Activated B cell treated with CpG ODN at 0.5 μM for 24 hours (primary cell): Measurements from ENCODE around the gene ATP11B. TPM values are rescaled to one million over a fixed set of nuclear protein-coding genes. Genes with fewer than 3 reads are reported as not detected.

Source experiments
- ATAC-seq: fragments of 200-7000 bp; cut with Tn5 transposase; one replicate; pipeline ENCODE4 v1.10.0; 2021; ENCODE audit warnings: low read depth, mild to moderate bottlenecking, moderate library complexity
- CTCF ChIA-PET: fragments of 350-600 bp; sonication (Branson Sonifier 250); formaldehyde crosslinking; loops from one replicate; lab custom pipeline; 2021; ENCODE audit warnings: antibody characterized with exemption; lab: Charles Lee
- POLR2A ChIA-PET: fragments of 350-600 bp; sonication (Branson Sonifier 250); formaldehyde crosslinking; loops from one replicate; lab custom pipeline; 2021; ENCODE audit warnings: antibody characterized with exemption; lab: Charles Lee
- DNase-seq: peaks from one replicate; pipeline ENCODE4 v3.0.0; 2022
- H3K27ac Mint-ChIP-seq: one replicate; pipeline ENCODE4 v1.8.0; 2020; ENCODE audit warnings: mixed read lengths
- H3K27me3 Mint-ChIP-seq: one replicate; pipeline ENCODE4 v1.8.0; 2021; ENCODE audit warnings: mixed read lengths
- H3K36me3 Mint-ChIP-seq: one replicate; pipeline ENCODE4 v1.8.0; 2021; ENCODE audit warnings: low read depth, mixed read lengths
- H3K4me1 Mint-ChIP-seq: one replicate; pipeline ENCODE4 v1.8.0; 2021; ENCODE audit warnings: mixed read lengths
- H3K4me3 Mint-ChIP-seq: one replicate; pipeline ENCODE4 v1.8.0; 2020; ENCODE audit warnings: mild to moderate bottlenecking, mixed read lengths
- H3K9me3 Mint-ChIP-seq: one replicate; pipeline ENCODE4 v1.8.0; 2020; ENCODE audit warnings: mixed read lengths
- intact Hi-C: fragments of 100-400 bp; cut with micrococcal nuclease; formaldehyde crosslinking; loops from one replicate; pipeline ENCODE4 v1.15.1; 2024
- total RNA-seq: library from RNA; stranded (reverse); gene quantifications from 2 replicates; pipeline ENCODE4 v1.2.3, GENCODE V29; 2022
- TF ChIP-seq, protein P1 (sequence below): fragments of 200-600 bp; IDR thresholded peaks from one replicate; pipeline ENCODE4 v1.8.0; 2022; ENCODE audit warnings: antibody characterized with exemption, mild to moderate bottlenecking

The ATP11B gene
- total RNA-seq, 1 donor from 2014 or later = 93.3 TPM

DNA sequence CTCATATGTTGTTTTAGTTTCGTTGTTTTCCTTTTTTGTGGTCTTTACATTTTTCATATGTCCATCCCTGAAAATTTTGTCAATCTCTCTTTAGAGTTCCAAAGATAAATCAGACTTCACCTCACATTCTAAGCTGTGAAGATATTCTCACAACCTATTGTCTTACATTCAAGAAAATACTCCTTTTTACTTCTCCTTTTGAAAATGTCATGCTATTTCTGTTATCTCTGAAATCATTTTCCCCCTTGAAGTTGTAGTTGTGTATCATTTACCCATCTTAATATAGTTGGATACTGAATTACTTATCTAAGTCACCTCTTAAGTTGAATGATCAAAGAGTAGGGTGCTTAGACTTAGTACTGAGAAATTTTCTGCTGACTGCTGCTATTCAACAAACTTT is 112.7 kb downstream of the ATP11B start:
- no peaks in the 10 kb centered on the region for H3K4me1 Mint-ChIP-seq
- DNase-seq = no peak
- peaks cover 56% of the 10 kb centered on the region for H3K36me3 Mint-ChIP-seq
- TF ChIP-seq, protein P1, sequence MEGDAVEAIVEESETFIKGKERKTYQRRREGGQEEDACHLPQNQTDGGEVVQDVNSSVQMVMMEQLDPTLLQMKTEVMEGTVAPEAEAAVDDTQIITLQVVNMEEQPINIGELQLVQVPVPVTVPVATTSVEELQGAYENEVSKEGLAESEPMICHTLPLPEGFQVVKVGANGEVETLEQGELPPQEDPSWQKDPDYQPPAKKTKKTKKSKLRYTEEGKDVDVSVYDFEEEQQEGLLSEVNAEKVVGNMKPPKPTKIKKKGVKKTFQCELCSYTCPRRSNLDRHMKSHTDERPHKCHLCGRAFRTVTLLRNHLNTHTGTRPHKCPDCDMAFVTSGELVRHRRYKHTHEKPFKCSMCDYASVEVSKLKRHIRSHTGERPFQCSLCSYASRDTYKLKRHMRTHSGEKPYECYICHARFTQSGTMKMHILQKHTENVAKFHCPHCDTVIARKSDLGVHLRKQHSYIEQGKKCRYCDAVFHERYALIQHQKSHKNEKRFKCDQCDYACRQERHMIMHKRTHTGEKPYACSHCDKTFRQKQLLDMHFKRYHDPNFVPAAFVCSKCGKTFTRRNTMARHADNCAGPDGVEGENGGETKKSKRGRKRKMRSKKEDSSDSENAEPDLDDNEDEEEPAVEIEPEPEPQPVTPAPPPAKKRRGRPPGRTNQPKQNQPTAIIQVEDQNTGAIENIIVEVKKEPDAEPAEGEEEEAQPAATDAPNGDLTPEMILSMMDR = no peak
- no peaks in the 10 kb centered on the region for H3K27me3 Mint-ChIP-seq
- no peaks in the 10 kb centered on the region for H3K9me3 Mint-ChIP-seq
- ChIA-PET CTCF (no interaction called here), POLR2A (no interaction called here)
- intact Hi-C loops = loop anchor here (10.0 kb wide), 1 partner anchor 191 kb away; no protein-coding TSS in a partner anchor
- no peak for ATAC-seq
- no peak overlapping the region for H3K4me3 Mint-ChIP-seq
- H3K27ac Mint-ChIP-seq = no peak overlapping the region

DNA sequence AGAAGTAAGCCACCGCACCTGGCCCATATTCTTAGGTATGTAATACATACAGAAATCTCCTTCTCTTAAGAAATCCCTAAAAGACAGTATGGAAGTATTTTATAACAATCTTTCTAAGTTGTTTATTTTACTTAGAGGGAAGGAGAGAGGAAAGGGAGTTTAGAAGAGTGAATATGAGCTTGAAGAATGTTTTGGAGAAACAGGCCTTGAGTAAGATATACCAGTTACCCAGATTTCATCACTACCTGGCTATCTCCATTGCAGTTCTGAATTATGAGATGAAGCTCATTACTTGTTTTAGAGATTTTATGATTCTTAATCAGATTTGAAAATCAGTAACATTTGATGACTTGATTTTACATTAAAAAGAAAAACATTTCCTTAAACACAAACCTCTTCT is 115.2 kb downstream of the ATP11B start:
- no peaks in the 10 kb centered on the region for H3K27me3 Mint-ChIP-seq

DNA sequence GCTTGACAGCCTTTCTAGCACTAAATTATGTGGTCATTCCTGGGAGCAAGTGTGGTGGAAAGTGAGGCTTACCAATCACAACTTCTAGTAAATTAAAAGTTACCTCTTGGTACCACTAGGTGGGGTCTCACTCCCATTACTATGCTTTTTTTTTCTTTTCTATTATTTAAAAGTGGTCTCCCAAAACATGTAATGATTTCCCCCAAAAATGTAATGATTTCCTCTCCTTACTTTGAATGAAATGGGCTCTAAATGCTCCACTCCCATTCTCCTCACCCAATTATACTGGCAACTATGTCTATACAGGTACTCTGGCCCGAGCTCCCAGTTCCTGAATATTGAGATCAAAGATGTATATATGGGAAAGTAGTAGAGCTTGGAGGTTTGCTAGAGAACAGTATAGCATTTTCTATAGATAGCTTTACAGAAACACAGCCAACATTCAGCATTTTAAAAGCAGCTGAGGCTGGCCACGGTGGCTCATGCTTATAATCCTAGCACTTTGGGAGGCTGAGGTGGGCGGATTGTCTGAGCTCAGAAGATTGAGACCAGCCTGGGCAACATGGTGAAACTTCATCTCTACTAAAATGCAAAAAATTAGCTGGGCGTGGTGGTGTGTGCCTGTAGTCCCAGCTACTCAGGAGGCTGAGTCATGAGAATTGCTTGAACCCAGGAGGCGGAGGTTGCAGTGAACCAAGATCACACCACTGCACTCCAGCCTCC is 116.2 kb downstream of the ATP11B start:
- ChIA-PET CTCF (interaction anchor here (0.5 to 1.8 kb wide), 4 partner anchors 10 to 756 kb away, joined by 3 to 6 read pairs (median 4); no protein-coding TSS in a partner anchor), POLR2A (interaction anchor here (0.6 kb wide), 1 partner anchor 146 kb away, joined by 3 read pairs; no protein-coding TSS in a partner anchor)
- H3K9me3 Mint-ChIP-seq = no peaks in the 10 kb centered on the region
- ATAC-seq (no peak), DNase-seq (no peak)
- TF ChIP-seq, protein P1 = no peak
- no peaks in the 10 kb centered on the region for H3K27me3 Mint-ChIP-seq
- peaks cover 4% of the 10 kb centered on the region for H3K4me1 Mint-ChIP-seq
- no peak overlapping the region for H3K27ac Mint-ChIP-seq
- intact Hi-C loops = loop anchor here (1.0 to 10.0 kb wide), 2 partner anchors 195 to 477 kb away; no protein-coding TSS in a partner anchor
- no peak overlapping the region for H3K4me3 Mint-ChIP-seq
- peaks cover 63% of the 10 kb centered on the region for H3K36me3 Mint-ChIP-seq

More for the DNA sequence above, 115.2 kb downstream of the ATP11B start:
- ChIA-PET POLR2A (interaction anchor here (0.6 kb wide), 2 partner anchors 46 to 849 kb away, joined by 4 to 5 read pairs; no protein-coding TSS in a partner anchor), CTCF (no interaction called here)
- peaks cover 2% of the 10 kb centered on the region for H3K4me1 Mint-ChIP-seq
- intact Hi-C loops = loop anchor here (10.0 kb wide), 1 partner anchor 194 kb away; no protein-coding TSS in a partner anchor
- peaks cover 64% of the 10 kb centered on the region for H3K36me3 Mint-ChIP-seq
- no peak for ATAC-seq
- no peaks in the 10 kb centered on the region for H3K9me3 Mint-ChIP-seq
- DNase-seq = no peak
- no peak overlapping the region for H3K27ac Mint-ChIP-seq
- TF ChIP-seq, protein P1 = no peak
- H3K4me3 Mint-ChIP-seq = no peak overlapping the region

- H3K27me3 Mint-ChIP-seq = no peaks in the 10 kb centered on the region
- TF ChIP-seq, protein P1 = no peak
- ATAC-seq (no peak), DNase-seq (no peak)
- intact Hi-C loops = no loop called here
- ChIA-PET CTCF (interaction anchor here (1.7 to 1.8 kb wide), 2 partner anchors 9 to 471 kb away, joined by 3 to 6 read pairs; no protein-coding TSS in a partner anchor), POLR2A (interaction anchor here (0.7 kb wide), 1 partner anchor 22 kb away, joined by 4 read pairs; no protein-coding TSS in a partner anchor)
- no peaks in the 10 kb centered on the region for H3K9me3 Mint-ChIP-seq
- peaks cover 4% of the 10 kb centered on the region for H3K4me1 Mint-ChIP-seq
- no peak overlapping the region for H3K4me3 Mint-ChIP-seq
- peaks cover 61% of the 10 kb centered on the region for H3K36me3 Mint-ChIP-seq
- no peak overlapping the region for H3K27ac Mint-ChIP-seq
Measured at GRCh38 chr3:182910936-182911781, 117.9 kb downstream of the ATP11B start.
